ENCODE data around the gene COL6A2. TPM values are rescaled to one million over a fixed set of nuclear protein-coding genes. Genes with fewer than 3 reads are reported as not detected.

Gene COL6A2
- total and polyA plus RNA-seq, 2 experiments from 2014 or later = 28.4 to 89.2 TPM

GRCh38 chr21:46063734-46064680 lies 33.9 kb upstream of the COL6A2 start:
- H3K4me2 ChIP-seq = no peak overlapping the region
- TF ChIP-seq CTCF (conservative IDR thresholded peaks at IDR 0.05; ENCODE audit: low read depth in 2 of 2) (no peak), ZNF114 (CRISPR knock-in tag; IDR thresholded peaks at IDR 0.05) (no peak), STAT1 (IDR thresholded peaks at IDR 0.05; ENCODE audit: unreplicated experiment) (no peak), POLR2AphosphoS5 (IDR thresholded peaks at IDR 0.05; ENCODE audit: low read depth) (no peak), ETS1 (IDR thresholded peaks at IDR 0.05) (no peak), NANOG (IDR thresholded peaks at IDR 0.05; ENCODE audit: borderline replicate concordance) (no peak), ZNF462 (CRISPR knock-in tag; IDR thresholded peaks at IDR 0.05) (no peak), JUNB (IDR thresholded peaks at IDR 0.05; ENCODE audit: unreplicated experiment) (no peak), CREB1 (CRISPR knock-in tag; IDR thresholded peaks at IDR 0.05; ENCODE audit: low read depth) (no peak), ZNF331 (CRISPR knock-in tag; IDR thresholded peaks at IDR 0.05; ENCODE audit: low read depth) (no peak), EZH2phosphoT487 (IDR thresholded peaks at IDR 0.05; ENCODE audit: unreplicated experiment) (no peak)
- DNase-seq (ENCODE audit: low spot score) = no peak

More at GRCh38 chr21:46063734-46064680, 33.9 kb upstream of the COL6A2 start:
- no peaks in the 10 kb centered on the region for H3K36me3 ChIP-seq (ENCODE audit: insufficient read depth)
- ATAC-seq = no peak
- peaks cover 17% of the 10 kb centered on the region for H3K4me1 Mint-ChIP-seq
- peaks cover 5% of the 10 kb centered on the region for H3K4me1 ChIP-seq (ENCODE audit: insufficient read depth)
- H3K27me3 ChIP-seq (ENCODE audit: insufficient read depth) = no peaks in the 10 kb centered on the region
- peaks cover 51% of the 10 kb centered on the region for H3K9me3 Mint-ChIP-seq
- no peaks in the 10 kb centered on the region for H3K79me2 ChIP-seq (replicated peaks; ENCODE audit: insufficient read depth)
- peaks cover 20% of the 10 kb centered on the region for H3K36me3 Mint-ChIP-seq (ENCODE audit: low read depth)
- no peaks in the 10 kb centered on the region for H3K9me2 ChIP-seq (ENCODE audit: insufficient read depth)
- H3K27ac ChIP-seq (ENCODE audit: low read depth) = no peak overlapping the region
- H3F3A ChIP-seq (replicated peaks; ENCODE audit: low read depth) = 0 out of 2 replicates have a peak, but pooled peaks cover 3% of the 10 kb centered on the region
- peaks cover 33% of the 10 kb centered on the region for H3K27me3 Mint-ChIP-seq (ENCODE audit: insufficient read depth, low read depth, poor library complexity)
- no peaks in the 10 kb centered on the region for H4K20me1 ChIP-seq (replicated peaks; ENCODE audit: insufficient read depth)
- no peak overlapping the region for H3K27ac Mint-ChIP-seq
- no peak overlapping the region for H3K4me3 ChIP-seq
- no peak overlapping the region for H3K4me3 Mint-ChIP-seq
- no peak overlapping the region; the same call in 1 of the 2 replicates for H2AFZ ChIP-seq

All from GM23338 (cell line).